Neural cell (in vitro differentiated cells): Measurements from ENCODE around the gene CACNB2. TPM values are rescaled to one million over a fixed set of nuclear protein-coding genes. Genes with fewer than 3 reads are reported as not detected.

ENCODE experiments used
- H2AFZ ChIP-seq: fragments of 200-600, 300-800 bp; sonication (generic), shearing (Covaris generic); 2 replicates; pipeline ENCODE4 v1.6.0; 2014; ENCODE audit warnings: low read depth, mild to moderate bottlenecking, antibody characterized with exemption, low read length, moderate library complexity
- H3F3A ChIP-seq: fragments of 200-600 bp; shearing (Covaris generic); 2 replicates; pipeline ENCODE4 v1.6.1; 2016; ENCODE audit warnings: mild to moderate bottlenecking, moderate library complexity, mixed read lengths, antibody characterized with exemption, low read length; ENCODE audit not compliant: insufficient read depth, poor library complexity, severe bottlenecking
- H3K27ac ChIP-seq: fragments of 200-600, 300-800 bp; sonication (generic), shearing (Covaris generic); 2 replicates; pipeline ENCODE4 v1.5.1; 2014; ENCODE audit warnings: mild to moderate bottlenecking, low read length, moderate library complexity
- H3K27me3 ChIP-seq: fragments of 300-800, 200-600 bp; sonication (generic), shearing (Covaris generic); 2 replicates; pipeline ENCODE4 v1.6.0; 2014; ENCODE audit warnings: mild to moderate bottlenecking, low read depth, low read length, moderate library complexity; ENCODE audit not compliant: insufficient read depth
- H3K36me3 ChIP-seq: fragments of 300-800, 200-600 bp; sonication (generic), shearing (Covaris generic); 2 replicates; pipeline ENCODE4 v1.5.1; 2014; ENCODE audit warnings: mild to moderate bottlenecking, antibody characterized with exemption, low read length, moderate library complexity; ENCODE audit not compliant: insufficient read depth
- H3K4me2 ChIP-seq: fragments of 300-800, 200-600 bp; sonication (generic), shearing (Covaris generic); 2 replicates; pipeline ENCODE4 v1.6.0; 2014; ENCODE audit warnings: mild to moderate bottlenecking, low read length
- H3K4me3 ChIP-seq: fragments of 300-800, 200-600 bp; sonication (generic), shearing (Covaris generic); 2 replicates; pipeline ENCODE4 v1.5.1; 2014; ENCODE audit warnings: mild to moderate bottlenecking, low read length, moderate library complexity
- H3K79me2 ChIP-seq: fragments of 200-600 bp; shearing (Covaris generic); replicated peaks from 2 replicates; pipeline ENCODE4 v1.6.0; 2014; ENCODE audit warnings: mild to moderate bottlenecking, low read length, moderate library complexity; ENCODE audit not compliant: insufficient read depth
- H3K9ac ChIP-seq: fragments of 300-800, 200-600 bp; sonication (generic), shearing (Covaris generic); 2 replicates; pipeline ENCODE4 v1.6.1; 2016; ENCODE audit warnings: mild to moderate bottlenecking, low read length, mixed read lengths
- H3K9me2 ChIP-seq: fragments of 200-600 bp; shearing (Covaris generic); 2 replicates; pipeline ENCODE4 v1.6.1; 2016; ENCODE audit warnings: mild to moderate bottlenecking, low read length, mixed read lengths; ENCODE audit not compliant: insufficient read depth
- H3K9me3 ChIP-seq: fragments of 200-600, 300-800 bp; sonication (generic), shearing (Covaris generic); 2 replicates; pipeline ENCODE4 v1.6.1; 2016; ENCODE audit warnings: mild to moderate bottlenecking, mixed run types, low read length, moderate library complexity, mixed read lengths
- H4K20me1 ChIP-seq: fragments of 200-600 bp; shearing (Covaris generic); 2 replicates; pipeline ENCODE4 v1.6.1; 2016; ENCODE audit warnings: mild to moderate bottlenecking, mixed run types; ENCODE audit not compliant: insufficient read depth
- EZH2 ChIP-seq: fragments of 200-600, 300-800 bp; shearing (Covaris generic), sonication (generic); IDR thresholded peaks from 2 replicates; pipeline ENCODE4 v1.6.1; 2014; ENCODE audit warnings: antibody characterized with exemption, low read length, borderline replicate concordance, mild to moderate bottlenecking; ENCODE audit not compliant: insufficient read depth, poor library complexity, severe bottlenecking
- MXI1 ChIP-seq: fragments of 450-650 bp; conservative IDR thresholded peaks from 2 replicates; pipeline ENCODE4 v1.6.1; 2014; ENCODE audit warnings: antibody characterized with exemption, mild to moderate bottlenecking; ENCODE audit not compliant: poor library complexity, severe bottlenecking
- POLR2AphosphoS5 ChIP-seq: IDR thresholded peaks from 2 replicates; pipeline ENCODE4 v1.6.1; 2012
- RAD21 ChIP-seq: fragments of 450-650 bp; conservative IDR thresholded peaks from 2 replicates; pipeline ENCODE4 v1.6.1; 2014; ENCODE audit warnings: antibody characterized with exemption, mild to moderate bottlenecking, moderate library complexity
- REST ChIP-seq: IDR thresholded peaks from 2 replicates; pipeline ENCODE4 v1.6.1; 2012; ENCODE audit warnings: borderline replicate concordance
- SMC3 ChIP-seq: fragments of 450-650 bp; conservative IDR thresholded peaks from 2 replicates; pipeline ENCODE4 v1.6.1; 2014; ENCODE audit warnings: antibody characterized with exemption, mild to moderate bottlenecking, moderate library complexity; ENCODE audit not compliant: poor library complexity
- TAF1 ChIP-seq: IDR thresholded peaks from 2 replicates; pipeline ENCODE4 v1.6.1; 2012; ENCODE audit warnings: low read depth
- polyA plus RNA-seq: library from polyadenylated mRNA; depleted of rRNA; stranded (reverse); fragments of >200 nt; gene quantifications from 2 replicates; pipeline ENCODE4 v1.2.3, GENCODE V29; 2014
- TF ChIP-seq, protein P1 (sequence below): fragments of 450-650 bp; IDR thresholded peaks from 2 replicates; pipeline ENCODE4 v1.5.1; 2014; ENCODE audit warnings: antibody characterized with exemption, mild to moderate bottlenecking, moderate library complexity; ENCODE audit not compliant: poor library complexity, severe bottlenecking

Gene CACNB2
- polyA plus RNA-seq, 1 donor from 2014 or later, result 14.3 TPM

- peak; percentile 19 for TF ChIP-seq REST
- no peak for TF ChIP-seq MXI1
- peak; percentile 2 for TF ChIP-seq RAD21
- peak overlapping the region; percentile 35 for H3K27ac ChIP-seq
- H4K20me1 ChIP-seq, result no peaks in the 10 kb centered on the region
- H3K4me2 ChIP-seq, result peak overlapping the region; percentile 35
- peak overlapping the region; percentile 17 for H3K4me3 ChIP-seq
- no peaks in the 10 kb centered on the region for H3F3A ChIP-seq
- no peaks in the 10 kb centered on the region for H3K79me2 ChIP-seq
- H3K9me2 ChIP-seq, result no peaks in the 10 kb centered on the region
- H2AFZ ChIP-seq, result no peak overlapping the region
- no peaks in the 10 kb centered on the region for H3K27me3 ChIP-seq
- H3K9ac ChIP-seq, result no peak overlapping the region
- no peaks in the 10 kb centered on the region for H3K36me3 ChIP-seq
- H3K9me3 ChIP-seq, result no peaks in the 10 kb centered on the region
Observed at GRCh38 chr10:18211862-18212261, 71.6 kb downstream of the CACNB2 start.

GRCh38 chr10:18213271-18213670 lies 73.0 kb downstream of the CACNB2 start:
- TF ChIP-seq MXI1 (no peak), RAD21 (no peak), SMC3 (no peak), TAF1 (no peak), POLR2AphosphoS5 (no peak), EZH2 (no peak)
- TF ChIP-seq, protein P1, sequence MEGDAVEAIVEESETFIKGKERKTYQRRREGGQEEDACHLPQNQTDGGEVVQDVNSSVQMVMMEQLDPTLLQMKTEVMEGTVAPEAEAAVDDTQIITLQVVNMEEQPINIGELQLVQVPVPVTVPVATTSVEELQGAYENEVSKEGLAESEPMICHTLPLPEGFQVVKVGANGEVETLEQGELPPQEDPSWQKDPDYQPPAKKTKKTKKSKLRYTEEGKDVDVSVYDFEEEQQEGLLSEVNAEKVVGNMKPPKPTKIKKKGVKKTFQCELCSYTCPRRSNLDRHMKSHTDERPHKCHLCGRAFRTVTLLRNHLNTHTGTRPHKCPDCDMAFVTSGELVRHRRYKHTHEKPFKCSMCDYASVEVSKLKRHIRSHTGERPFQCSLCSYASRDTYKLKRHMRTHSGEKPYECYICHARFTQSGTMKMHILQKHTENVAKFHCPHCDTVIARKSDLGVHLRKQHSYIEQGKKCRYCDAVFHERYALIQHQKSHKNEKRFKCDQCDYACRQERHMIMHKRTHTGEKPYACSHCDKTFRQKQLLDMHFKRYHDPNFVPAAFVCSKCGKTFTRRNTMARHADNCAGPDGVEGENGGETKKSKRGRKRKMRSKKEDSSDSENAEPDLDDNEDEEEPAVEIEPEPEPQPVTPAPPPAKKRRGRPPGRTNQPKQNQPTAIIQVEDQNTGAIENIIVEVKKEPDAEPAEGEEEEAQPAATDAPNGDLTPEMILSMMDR, result no peak
- H3K4me2 ChIP-seq, result no peak overlapping the region
- H2AFZ ChIP-seq, result no peak overlapping the region
- no peaks in the 10 kb centered on the region for H3K27me3 ChIP-seq
- no peaks in the 10 kb centered on the region for H3F3A ChIP-seq
- no peaks in the 10 kb centered on the region for H3K9me2 ChIP-seq
- H4K20me1 ChIP-seq, result no peaks in the 10 kb centered on the region
- no peaks in the 10 kb centered on the region for H3K9me3 ChIP-seq
- H3K27ac ChIP-seq, result no peak overlapping the region
- H3K36me3 ChIP-seq, result no peaks in the 10 kb centered on the region
- H3K4me3 ChIP-seq, result no peak overlapping the region
- H3K79me2 ChIP-seq, result no peaks in the 10 kb centered on the region
- no peak overlapping the region for H3K9ac ChIP-seq
